SH-SY5Y (cell line): ENCODE data around the gene SLC45A1.

Source experiments
- GATA2 ChIP-seq: IDR thresholded peaks from 2 replicates; pipeline ENCODE4 v1.6.1; 2011; ENCODE audit warnings: mild to moderate bottlenecking, low read depth, low read length
- GATA3 ChIP-seq: IDR thresholded peaks from 2 replicates; pipeline ENCODE4 v1.6.1; 2011; ENCODE audit warnings: low read depth, mild to moderate bottlenecking, low read length, moderate library complexity

- TF ChIP-seq GATA2 (no peak), GATA3 (no peak)
Observed at GRCh38 chr1:8384088-8384487, 66.2 kb downstream of the SLC45A1 start.
